GM18868 (cell line): ENCODE data around the gene NDFIP1.

Source experiments
- ATAC-seq: cut with Tn5 transposase; IDR thresholded peaks from one replicate; pipeline ENCODE4 v1.9.1; 2021; ENCODE audit warnings: mild to moderate bottlenecking, moderate library complexity; ENCODE audit not compliant: unreplicated experiment

NDFIP1 gene

DNA sequence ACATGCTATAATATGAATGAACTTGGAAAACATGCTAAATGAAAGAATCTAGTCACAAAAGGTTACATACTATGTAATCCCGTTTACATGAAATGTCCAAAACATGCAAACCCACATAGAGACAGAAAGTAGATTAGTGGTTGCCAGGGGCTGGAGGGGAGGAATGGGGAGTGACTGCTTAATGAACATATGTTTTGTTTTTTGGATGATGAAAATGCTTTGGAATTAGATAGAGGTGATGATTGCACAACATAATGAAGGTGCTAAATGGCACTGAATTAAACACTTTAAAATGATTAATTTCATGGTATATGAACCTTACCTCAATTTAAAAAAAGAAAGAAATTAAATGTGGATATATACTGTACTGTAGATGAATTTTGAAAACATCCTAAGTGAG lies 17.6 kb upstream of the NDFIP1 start:
- ATAC-seq: no peak

DNA sequence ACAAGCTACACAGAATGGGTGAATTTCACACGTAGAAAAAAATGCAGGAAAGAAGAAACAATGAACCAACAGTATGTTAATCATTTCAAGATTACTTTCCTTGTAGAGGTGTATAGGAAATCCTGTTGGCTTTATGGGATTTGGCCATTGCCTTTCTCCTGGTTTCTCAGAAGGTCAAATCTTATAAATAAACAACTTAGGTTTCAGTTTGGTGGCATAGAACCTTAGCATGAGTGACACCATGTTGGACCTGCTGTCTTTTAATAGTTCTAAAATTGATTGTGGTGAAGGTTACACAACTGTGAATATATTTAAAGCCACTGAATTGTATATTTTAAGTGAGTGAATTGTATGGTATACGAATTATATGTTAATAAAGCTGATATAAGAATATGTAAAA lies 16.7 kb upstream of the NDFIP1 start:
- ATAC-seq: no peak

DNA sequence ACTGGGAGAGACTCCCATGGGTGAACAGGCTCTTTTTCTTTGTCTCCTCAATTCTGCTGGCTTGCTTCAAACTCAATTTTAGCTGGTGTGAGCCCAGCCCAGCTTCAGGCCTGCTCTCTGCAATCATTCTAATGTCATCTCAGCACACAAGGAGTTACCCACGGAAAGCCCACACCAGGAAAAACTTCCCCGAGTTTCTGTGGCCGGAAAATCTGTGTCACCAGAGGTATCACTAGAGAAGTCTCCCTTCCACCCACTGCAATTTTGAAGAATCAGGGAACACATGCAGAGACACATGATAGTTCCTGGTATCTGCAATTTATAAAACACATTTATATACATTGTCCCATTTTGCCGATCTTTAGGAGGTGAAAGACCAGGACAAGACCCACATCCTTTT lies 13.5 kb upstream of the NDFIP1 start:
- ATAC-seq: no peak

DNA sequence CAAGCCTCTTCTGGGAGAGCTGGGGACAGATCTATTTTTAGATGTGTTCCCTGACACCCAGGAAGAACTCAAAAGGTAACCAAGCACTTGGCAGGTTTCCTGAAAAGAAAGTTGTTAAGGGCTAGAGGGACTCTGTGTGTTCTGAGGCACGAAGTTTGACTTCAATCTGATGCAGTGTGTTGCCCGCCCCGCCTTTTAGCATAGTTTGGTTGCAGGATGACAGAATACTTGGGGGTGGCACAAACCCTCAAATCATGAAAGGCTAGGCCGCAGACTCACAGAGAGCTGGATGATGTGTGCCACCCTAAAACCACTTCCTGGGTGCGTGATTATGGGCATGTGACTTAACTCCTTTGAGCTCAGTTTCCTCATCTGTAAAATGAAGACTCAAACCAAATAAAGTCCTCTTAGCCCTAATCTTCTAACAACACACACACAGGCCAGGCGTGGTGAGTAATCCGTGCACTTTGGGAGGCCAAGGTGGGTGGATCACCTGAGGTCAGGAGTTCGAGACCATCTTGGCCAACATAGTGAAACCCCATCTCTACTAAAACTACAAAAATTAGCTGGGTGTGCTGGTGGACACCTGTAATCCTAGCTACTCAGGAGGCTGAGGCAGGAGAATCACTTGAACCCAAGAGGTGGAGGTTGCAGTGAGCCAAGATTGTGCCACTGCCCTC lies 12.8 kb upstream of the NDFIP1 start:
- ATAC-seq: no peak

DNA sequence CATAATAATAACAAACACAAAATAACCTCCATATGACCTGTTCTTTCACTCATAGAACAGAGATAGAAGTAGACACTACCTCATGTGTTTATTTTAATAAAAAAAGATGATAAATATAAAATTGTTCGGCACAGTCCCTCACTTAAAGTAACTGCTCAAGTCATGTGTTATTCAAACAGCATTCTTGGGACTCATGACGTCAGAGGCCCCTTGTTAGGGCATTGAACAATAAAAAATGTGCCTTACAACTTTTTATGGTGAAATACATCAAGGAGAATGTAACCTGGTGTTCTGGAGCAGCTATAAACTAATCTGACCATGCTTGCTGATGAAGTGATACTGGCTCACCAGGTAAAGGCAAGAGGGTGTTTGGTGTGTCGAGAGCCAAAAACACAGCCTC lies 12.2 kb upstream of the NDFIP1 start:
- ATAC-seq: no peak

DNA sequence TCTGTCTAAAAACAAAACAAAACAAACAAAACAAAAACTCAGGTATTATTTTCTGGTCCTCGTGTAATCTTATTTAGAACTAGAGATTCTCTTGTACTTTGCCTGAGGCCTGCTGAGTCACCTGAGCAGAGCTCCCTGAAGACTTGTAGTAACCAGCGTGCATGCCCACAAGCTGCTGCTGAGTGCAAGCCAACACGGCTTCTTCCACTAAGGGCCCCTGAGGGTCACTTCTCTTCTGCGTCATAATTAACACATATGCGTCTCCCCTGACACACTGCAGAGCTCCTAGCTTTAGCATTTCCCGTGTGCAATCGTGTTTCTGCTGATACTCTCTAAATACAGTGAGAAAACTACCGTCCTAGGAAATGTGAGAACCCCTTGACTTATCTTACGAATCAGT lies 10.9 kb upstream of the NDFIP1 start:
- no peak for ATAC-seq

DNA sequence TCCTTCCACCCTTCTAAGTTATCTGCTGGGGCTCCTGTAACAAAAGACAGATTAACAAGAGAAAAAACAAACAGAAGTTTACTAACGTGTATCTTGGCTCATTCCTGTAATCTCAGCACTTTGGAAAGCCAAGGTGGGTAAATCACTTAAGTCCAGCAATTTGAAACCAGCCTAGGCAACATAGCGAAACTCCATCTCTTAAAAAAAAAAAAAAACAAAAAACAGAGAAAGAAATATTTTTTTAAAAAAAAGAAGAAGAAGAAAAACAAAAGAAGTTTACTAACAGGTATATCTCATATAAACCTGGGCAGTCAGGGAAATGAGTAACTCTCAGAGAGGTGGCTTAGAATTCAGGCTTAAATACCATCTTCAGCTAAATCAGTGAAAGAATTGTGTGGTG lies 10.3 kb upstream of the NDFIP1 start:
- ATAC-seq: no peak

DNA sequence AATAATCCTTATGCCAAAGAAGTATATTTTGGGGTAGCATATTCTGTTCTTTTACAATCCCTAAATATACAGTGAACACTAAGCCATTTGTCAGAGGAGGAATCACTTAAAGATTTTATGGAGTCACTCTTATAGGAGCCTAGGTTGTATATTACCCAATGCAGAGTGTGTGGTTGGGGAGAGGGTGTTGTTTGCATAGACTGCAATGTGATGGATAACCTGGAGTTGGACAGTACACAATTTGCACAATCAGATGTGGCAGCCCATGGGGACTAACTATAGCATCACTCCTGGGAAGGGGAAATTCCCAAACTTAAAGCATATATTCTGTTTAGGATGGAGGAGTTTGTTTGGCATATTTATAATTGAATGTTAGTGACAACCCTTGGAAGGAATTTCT lies 9.6 kb upstream of the NDFIP1 start:
- ATAC-seq: no peak

DNA sequence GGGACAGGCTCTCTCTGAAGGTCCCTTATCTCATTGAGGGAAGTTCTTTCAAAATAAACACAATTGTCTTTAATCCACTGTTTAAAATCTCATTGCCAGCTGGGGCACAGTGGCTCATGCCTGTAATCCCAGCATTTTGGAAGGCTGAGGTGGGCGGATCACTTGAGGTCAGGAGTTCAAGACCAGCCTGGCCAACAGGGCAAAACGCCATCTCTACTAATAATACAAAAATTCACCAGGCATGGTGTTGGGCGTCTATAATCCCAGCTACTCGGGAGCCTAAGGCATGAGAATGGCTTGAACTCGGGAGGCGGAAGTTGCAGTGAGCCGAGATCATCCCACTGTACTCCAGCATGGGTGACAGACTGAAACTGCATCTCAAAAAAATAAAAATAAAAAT lies 8.3 kb upstream of the NDFIP1 start:
- no peak for ATAC-seq

DNA sequence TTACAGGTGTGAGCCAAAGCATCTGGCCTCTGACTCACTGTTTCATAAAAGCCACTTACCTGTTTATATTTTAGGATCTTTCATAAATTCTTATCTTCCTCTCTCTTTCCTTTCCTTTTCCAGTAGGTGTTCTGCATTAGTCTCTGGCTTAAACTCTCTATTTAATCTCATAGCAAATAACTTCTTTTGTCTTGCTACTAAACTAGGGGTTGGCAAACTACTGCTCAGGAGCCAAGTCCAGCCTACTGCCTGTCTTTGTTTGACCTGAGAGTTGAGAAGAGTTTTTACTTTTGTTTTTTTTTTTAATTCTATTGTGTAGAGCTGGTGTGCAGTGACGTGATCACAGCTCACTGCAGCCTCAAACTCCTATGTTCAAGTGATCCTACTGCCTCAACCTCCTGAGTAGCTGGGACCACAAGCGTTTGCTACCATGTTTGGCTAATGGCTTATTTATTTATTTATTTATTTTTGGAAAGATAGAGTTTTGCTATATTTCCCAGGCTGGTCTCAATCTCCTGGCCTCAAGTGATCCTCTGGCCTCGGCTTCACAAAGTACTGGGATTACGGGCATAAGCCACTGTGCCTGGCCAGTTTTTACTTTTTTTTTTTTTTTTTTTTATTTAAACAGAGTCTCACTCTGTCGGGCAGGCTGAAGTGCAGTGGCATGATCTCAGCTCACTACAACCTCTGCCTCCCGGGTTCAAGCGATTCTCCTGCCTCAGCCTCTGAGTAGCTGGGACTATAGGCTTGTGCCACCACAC lies 5.4 kb upstream of the NDFIP1 start:
- no peak for ATAC-seq

DNA sequence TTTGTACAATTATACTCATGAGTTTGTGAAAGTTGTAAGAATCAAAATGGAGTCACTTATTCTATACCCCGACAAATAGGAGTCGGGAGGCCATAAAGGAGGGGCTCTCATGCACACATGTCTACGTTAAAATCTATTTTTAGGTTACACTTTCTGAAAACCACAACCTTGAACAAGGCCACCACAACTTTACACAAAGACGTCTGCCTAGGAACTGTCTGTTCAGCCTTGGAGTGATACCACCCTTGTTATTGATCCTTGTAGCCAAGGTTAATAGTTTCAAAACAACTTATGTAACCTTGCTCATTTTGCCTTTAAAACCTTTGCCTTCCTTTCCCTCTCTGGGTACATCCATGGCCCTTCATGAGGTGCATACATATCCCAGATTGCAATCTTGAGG lies 4.1 kb upstream of the NDFIP1 start:
- no peak for ATAC-seq

DNA sequence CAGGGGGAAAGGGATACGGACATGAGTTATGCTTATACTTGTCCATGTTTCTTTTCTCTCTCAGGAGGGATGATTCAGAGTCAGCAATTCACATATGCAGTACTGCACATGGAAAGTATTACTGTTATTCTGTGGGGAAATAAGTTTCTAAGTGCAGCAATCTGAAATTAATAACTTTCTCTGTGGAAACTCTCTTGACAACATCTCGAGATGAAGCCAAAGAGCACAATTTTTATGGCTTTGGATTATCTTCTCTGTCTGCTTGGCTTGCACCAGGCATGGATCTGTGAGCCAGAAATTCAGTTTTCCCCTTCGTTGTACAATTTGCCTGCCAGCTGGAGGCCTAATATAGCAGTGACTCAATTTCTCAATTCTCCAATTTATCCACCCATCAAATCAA lies 2.5 kb upstream of the NDFIP1 start:
- no peak for ATAC-seq

DNA sequence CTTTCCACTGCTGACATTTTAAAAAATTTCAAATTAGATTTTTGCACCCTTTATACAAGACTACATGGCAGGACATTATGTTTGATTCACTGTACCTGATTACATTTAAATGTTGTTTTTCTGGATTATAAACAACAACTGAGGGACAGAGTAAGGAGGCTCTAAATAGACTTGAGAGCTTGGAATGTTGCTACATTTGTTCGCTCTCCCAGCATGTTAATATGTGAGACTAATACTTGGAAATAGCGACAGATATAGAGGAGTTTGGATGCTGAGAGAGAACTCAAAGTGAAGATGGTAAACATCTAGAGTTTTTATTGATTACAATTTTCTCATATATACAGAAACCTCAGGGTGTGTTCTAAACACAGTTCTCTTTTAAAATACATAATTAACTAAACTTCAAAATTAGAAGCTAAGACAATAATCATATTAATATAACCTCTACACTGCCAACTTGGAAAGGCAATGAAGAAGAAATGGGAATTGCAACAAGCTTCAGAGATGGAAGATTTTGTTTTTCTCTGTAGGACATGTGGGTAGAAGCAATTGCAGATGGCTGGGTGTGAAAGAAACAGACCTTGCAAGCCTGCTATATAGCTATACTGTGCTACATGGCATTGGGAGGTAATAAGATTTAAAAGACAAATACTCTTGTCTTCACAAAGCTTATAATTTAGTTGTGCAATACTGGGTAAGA lies 1.4 kb upstream of the NDFIP1 start:
- no peak for ATAC-seq

DNA sequence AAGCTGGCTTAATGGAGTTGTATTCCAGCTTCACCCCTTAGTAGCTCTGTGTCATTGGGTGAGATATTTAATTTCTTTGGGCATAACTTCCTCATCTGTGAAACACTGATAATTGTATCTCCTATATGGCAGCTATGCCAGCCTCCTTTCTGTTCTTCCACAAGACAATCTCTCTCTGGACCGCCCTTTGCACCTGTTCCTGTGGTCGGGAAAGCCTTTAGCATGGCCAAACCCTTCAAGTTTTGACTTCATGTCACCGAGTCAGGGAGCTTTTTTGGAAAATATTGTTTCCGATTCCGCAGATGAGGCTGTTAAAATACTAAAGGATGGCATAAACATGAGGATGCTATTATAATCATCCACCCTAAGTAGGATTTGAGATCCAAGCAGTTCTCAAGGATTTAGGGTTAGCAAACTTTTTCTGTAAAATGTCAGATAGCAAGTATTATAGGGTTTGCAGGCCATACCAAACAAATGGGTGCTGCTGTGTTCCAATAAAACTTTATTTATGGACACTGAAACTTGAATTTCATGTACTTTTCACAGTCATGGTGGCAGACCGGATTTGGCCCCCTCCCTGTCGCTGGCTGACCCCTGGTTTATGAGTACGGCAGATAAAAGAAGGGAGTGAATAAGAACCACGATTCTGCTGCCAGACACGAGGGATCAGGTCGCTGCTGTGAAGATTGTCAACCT lies 695 bp upstream of the NDFIP1 start:
- no peak for ATAC-seq

DNA sequence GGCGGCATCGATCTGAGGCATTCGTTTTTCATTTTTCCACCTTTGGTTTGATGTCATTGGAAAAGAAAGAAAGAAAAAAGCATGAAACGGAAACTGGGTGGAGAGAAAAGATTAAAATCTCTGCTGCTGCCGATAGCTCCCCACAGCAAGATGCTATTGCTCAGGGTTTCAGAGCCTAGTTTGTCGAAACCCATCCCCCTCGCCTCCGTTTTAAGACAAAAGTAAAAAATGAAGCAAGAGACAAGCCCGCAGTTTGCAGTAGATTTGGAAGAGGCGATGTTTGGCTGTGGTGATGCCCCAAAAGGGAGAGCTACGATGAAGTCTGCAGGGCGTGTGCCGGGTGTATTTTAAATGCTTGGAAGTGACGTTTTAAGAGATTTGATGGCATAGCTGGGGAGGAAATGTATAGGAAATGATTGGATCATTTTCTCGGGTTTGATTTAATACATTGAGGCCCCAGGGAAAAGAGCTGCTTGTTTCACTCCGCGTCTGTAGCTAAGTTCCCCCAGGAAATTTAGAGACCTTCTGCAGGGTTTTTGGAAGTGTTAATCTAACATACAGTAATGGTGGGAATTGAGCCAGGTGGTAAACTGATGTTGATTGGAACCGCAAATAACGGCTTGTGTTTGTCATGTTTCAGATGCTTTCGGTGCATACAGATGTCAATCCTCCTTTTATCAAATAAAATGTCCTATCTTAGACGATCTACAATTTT lies 909 bp downstream of the NDFIP1 start:
- ATAC-seq: no peak

DNA sequence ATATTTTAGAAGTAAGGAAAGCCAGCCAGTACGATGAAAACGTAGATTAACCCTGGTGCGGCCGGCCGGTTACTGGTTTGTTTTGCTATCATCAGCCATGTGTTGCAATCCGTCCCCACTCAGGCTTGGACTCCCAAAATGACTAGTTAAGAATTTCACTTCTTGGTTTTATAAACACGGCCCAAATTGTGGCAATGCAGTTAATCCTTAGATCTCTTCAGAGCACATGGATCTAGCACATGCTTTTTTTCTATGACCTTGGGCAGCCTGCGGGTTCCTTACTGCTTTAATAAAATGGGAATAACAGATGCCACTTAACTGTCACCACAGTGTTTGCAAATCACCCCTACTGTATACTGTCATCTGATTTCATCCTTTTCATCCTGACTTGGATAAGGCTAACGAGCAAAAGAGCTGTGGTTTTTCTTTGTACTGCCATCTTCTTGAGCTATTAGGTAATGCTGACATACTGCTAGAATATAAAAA lies 1.5 kb downstream of the NDFIP1 start:
- ATAC-seq: peak; percentile 42

DNA sequence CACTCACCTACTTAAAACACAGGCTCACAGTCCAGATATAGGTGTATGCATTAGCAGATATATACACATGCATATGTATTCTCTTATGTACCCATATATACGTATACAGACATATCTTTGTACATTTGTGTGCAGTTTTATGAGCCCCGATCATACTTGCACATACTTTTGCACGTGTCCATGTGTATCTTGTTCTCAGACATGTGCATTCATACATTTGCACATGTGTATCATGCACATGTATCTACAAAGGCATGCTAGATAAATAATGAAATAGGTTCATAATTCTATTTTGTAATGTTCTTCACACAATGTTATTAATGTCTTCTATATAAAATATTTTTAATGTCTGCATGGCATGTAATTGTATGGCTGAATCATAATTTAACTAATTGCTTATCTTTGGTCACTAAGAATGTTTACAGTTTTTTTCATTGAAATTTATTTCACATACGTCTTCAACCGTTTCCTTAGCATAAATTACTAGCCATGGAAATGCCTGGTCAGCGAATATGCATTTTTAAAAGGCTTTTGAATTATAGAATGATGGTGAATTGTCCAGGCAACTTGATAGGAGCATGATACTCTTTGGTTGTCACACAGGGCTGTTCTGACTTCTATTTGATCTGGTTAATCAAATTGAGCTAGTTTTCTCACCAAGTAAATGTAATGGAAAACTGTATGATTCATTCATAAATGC lies 2.6 kb downstream of the NDFIP1 start:
- no peak for ATAC-seq

DNA sequence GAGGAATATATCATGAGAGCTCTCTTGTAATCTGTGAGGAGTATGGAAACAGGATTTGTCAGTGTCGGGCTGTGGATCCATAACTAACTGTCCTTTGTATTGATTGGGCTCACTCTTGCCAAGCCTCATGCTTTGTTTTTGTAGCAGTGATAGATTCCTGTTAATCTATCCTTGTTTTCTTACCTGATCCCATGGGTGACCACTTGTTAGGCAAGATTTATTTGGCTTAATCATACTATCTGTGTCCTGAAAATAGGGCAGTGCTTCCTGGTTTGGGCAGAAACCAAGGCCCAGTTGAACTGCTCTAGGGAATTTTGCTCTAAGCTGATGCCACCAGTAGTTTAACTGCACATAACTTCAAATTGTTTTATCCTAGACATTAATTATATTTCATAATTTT lies 6.1 kb downstream of the NDFIP1 start:
- no peak for ATAC-seq

DNA sequence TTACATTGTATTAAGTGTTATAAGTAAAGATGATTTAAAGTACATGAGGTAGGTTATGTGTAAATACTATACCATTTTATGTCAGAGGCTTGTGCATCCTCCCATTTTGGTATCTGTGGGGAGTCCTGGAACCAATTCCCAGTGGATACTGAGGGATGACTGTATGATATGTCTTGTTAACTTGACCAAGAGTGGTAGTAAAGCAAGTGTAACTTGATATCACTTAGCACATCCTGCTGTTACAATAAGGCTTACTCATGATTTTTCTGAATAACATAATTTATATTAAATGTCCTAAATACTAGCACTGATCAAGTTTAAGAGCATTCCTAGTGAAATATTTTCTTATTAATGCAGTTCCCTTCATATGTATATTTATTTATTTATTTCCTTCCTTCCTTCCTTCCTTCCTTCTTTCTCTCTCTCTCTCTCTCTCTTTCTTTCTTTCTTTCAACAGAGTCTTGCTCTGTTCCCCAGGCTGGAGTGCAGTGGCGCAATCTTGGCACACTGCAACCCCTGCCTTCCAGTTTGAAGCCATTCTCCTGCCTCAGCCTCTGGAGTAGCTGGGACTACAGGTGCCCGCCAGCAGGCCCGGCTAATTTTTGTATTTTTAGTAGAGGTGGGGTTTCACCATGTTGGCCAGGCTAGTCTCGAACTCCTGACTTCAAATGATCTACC lies 7.5 kb downstream of the NDFIP1 start:
- ATAC-seq: no peak
